NCI-H526 (cell line): ENCODE results near the gene FAM237A.

Source experiments
- DNase-seq, 2 experiments: peaks; one replicate each; lab custom pipeline; 2025; lab: John Stamatoyannopoulos, UW

The FAM237A gene

GRCh38 chr2:206688990-206689389, 46.7 kb downstream of the FAM237A start:
- no peak for DNase-seq

- DNase-seq = peak in 1 of 2 experiments; percentile 4
These were observed 50.7 kb downstream of the FAM237A start for GRCh38 chr2:206692971-206693370.

GRCh38 chr2:206693399-206694137, 51.3 kb downstream of the FAM237A start:
- DNase-seq = peak; percentile 63 to 71

- DNase-seq = no peak
These were observed 54.6 kb downstream of the FAM237A start for GRCh38 chr2:206696910-206697309.

- no peak for DNase-seq
These were observed 56.5 kb downstream of the FAM237A start for GRCh38 chr2:206698811-206699210.
